PFSK-1 (cell line): ENCODE measurements around the gene PLPPR1.

Experiments used
- FOXP2 ChIP-seq: optimal IDR thresholded peaks from 2 replicates; pipeline ENCODE3; 2011; ENCODE audit warnings: borderline replicate concordance, control low read depth, inconsistent platforms; ENCODE audit not compliant: insufficient read depth; ENCODE audit errors: extremely low read length, extremely low read depth
- POLR2AphosphoS5 ChIP-seq: IDR thresholded peaks from 2 replicates; pipeline ENCODE4 v1.6.1; 2012; ENCODE audit warnings: low read depth, mild to moderate bottlenecking, control low read depth, low read length, moderate library complexity
- REST ChIP-seq, 2 experiments: IDR thresholded peaks; 2 replicates each; pipeline versions ENCODE4 v1.6.1 to v1.8.0; 2011 to 2012; ENCODE audit warnings: low read depth in 2 of 2, low read length in 2 of 2, control low read depth in 1 of 2, inconsistent platforms in 1 of 2, mild to moderate bottlenecking in 1 of 2, moderate library complexity in 1 of 2; ENCODE audit not compliant: insufficient read depth in 1 of 2
- SIN3A ChIP-seq: IDR thresholded peaks from 2 replicates; pipeline ENCODE4 v1.6.1; 2012; ENCODE audit warnings: mild to moderate bottlenecking, low read length, moderate library complexity, borderline replicate concordance; ENCODE audit not compliant: insufficient read depth
- TAF1 ChIP-seq: IDR thresholded peaks from 2 replicates; pipeline ENCODE4 v1.6.1; 2012; ENCODE audit warnings: low read length, control low read depth, borderline replicate concordance; ENCODE audit not compliant: insufficient read depth

Gene PLPPR1

GRCh38 chr9:101114317-101114716, 85.8 kb downstream of the PLPPR1 start:
- TF ChIP-seq POLR2AphosphoS5 = no peak
- TF ChIP-seq FOXP2 = no peak
- no peak for TF ChIP-seq SIN3A
- TF ChIP-seq REST (IDR thresholded peaks at IDR 0.05; ENCODE audit: insufficient read depth in 1 of 2, low read depth in 2 of 2, low read length in 2 of 2) = no peak
- TF ChIP-seq TAF1 = no peak

- TF ChIP-seq SIN3A = no peak
- no peak for TF ChIP-seq FOXP2
- TF ChIP-seq POLR2AphosphoS5 = no peak
- no peak for TF ChIP-seq REST (IDR thresholded peaks at IDR 0.05; ENCODE audit: insufficient read depth in 1 of 2, low read depth in 2 of 2, low read length in 2 of 2)
- TF ChIP-seq TAF1 = no peak
Measured at GRCh38 chr9:101115102-101115501, 86.6 kb downstream of the PLPPR1 start.

GRCh38 chr9:101117161-101117560, 88.6 kb downstream of the PLPPR1 start:
- TF ChIP-seq TAF1 (no peak), FOXP2 (no peak), REST (IDR thresholded peaks at IDR 0.05; ENCODE audit: insufficient read depth in 1 of 2, low read depth in 2 of 2, low read length in 2 of 2) (no peak), POLR2AphosphoS5 (no peak), SIN3A (no peak)

GRCh38 chr9:101119206-101119819, 90.8 kb downstream of the PLPPR1 start:
- TF ChIP-seq TAF1 = no peak
- no peak for TF ChIP-seq SIN3A
- TF ChIP-seq POLR2AphosphoS5 = no peak
- TF ChIP-seq REST (IDR thresholded peaks at IDR 0.05; ENCODE audit: insufficient read depth in 1 of 2, low read depth in 2 of 2, low read length in 2 of 2) = no peak
- no peak for TF ChIP-seq FOXP2
